Measurements from ENCODE around the gene CCDC14. TPM values are rescaled to one million over a fixed set of nuclear protein-coding genes. Genes with fewer than 3 reads are reported as not detected.

Gene CCDC14
- total and polyA plus RNA-seq, 9 of the 15 experiments (the other 6 are each of a cell fraction or from before 2014, with no cell fraction given), result 18.6 to 107 (median 57.3) TPM

DNA sequence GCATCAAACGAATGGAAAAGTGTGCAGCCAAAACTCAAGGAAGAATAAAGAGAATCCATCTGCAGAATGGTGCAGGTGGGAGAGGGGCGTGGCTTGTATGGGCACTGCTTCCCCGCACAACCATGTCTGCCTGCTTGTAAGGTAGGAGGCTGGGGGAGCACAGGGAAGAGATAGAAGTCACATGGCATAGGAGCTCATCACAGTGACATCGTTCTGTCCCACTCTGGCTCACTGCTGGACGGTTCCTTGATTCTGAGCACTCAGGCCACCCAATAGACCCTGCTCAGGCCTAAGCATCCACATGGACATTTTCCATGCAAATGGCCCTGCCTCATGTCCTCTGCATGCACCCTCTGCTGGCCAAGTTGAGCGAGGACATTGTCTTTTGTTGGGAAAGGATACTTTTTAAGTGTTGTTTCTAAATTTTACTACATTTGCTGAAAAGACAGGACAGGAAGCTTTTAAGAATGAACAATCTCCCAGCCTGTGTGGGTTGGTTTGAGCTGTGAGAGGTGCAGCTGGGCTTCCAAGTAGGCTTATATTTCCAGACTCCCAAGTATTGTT lies 79.9 kb downstream of the CCDC14 start:
- ChIA-PET POLR2A (no interaction called here), CTCF (ENCODE audit: low intra/inter-chr PET ratio) (no interaction called here)
- peaks cover 0 to 11% of the 10 kb centered on the region in 2 experiments; a peak in 2 of 5 replicates for H3K4me1 ChIP-seq (replicated peaks in 1 of 2; ENCODE audit: control insufficient read depth in 2 of 2, insufficient read depth in 2 of 2, low read length in 2 of 2)
- H3K4me3 ChIP-seq, result no peak overlapping the region
- intact Hi-C loops (cut with micrococcal nuclease), result no loop called here
- TF ChIP-seq CTCF (IDR thresholded peaks at IDR 0.05 in 2 of 3, conservative IDR thresholded peaks at IDR 0.05 in 1 of 3; ENCODE audit: insufficient read depth in 2 of 3, low read depth in 1 of 3, low read length in 3 of 3) (peak; percentile 25 to 52 (median 52); a peak in 4 of 6 replicates), HDAC2 (IDR thresholded peaks at IDR 0.05) (no peak), RAD21 (CRISPR knock-in tag; conservative IDR thresholded peaks at IDR 0.05 in 1 of 2, IDR thresholded peaks at IDR 0.05 in 1 of 2) (peak in 1 of 2 experiments; percentile 47; a peak in 2 of 4 replicates), NR2F6 (CRISPR knock-in tag; IDR thresholded peaks at IDR 0.05) (no peak)
- H3K9me3 ChIP-seq (replicated peaks; ENCODE audit: control insufficient read depth, insufficient read depth, low read depth, low read length), result no peaks in the 10 kb centered on the region
- no peak overlapping the region for H3K27ac ChIP-seq (ENCODE audit: extremely low read depth, low read depth, low read length)
- WGBS (ENCODE audit: insufficient coverage, low coverage, missing lambda C conversion rate), result 2% methylated on average over 6 of the region's 6 CpGs
- DNase-seq (ENCODE audit: extremely low read depth in 1 of 4, low spot score in 3 of 4), result peak in 1 of 4 experiments; percentile 17
- ATAC-seq, result peak; percentile 34; the same call in 1 of the 3 replicates
- H2AFZ ChIP-seq (ENCODE audit: low read depth, low read length), result no peak overlapping the region
- no peak overlapping the region for H3K9ac ChIP-seq (ENCODE audit: insufficient read depth in 1 of 2, low read depth in 2 of 2, low read length in 2 of 2)
- BruUV-seq (replicated peaks), result no TSS peak
- H3K9me1 ChIP-seq (ENCODE audit: control insufficient read depth, insufficient read depth, low read length), result no peaks in the 10 kb centered on the region
- H3K27me3 ChIP-seq (ENCODE audit: control insufficient read depth in 2 of 2, insufficient read depth in 2 of 2, low read length in 2 of 2), result no peaks in the 10 kb centered on the region; a peak in 1 of 5 replicates
- H4K20me1 ChIP-seq (replicated peaks; ENCODE audit: control insufficient read depth, insufficient read depth, low read length), result no peaks in the 10 kb centered on the region
- no peaks in the 10 kb centered on the region for H3K79me2 ChIP-seq (ENCODE audit: control insufficient read depth, insufficient read depth, low read length)
- in situ Hi-C loops (cut with MboI), result no loop called here
- H3K4me2 ChIP-seq (ENCODE audit: insufficient read depth, low read length), result no peak overlapping the region
- peak; percentile 29 for FAIRE-seq
- H3K36me3 ChIP-seq (ENCODE audit: control insufficient read depth, insufficient read depth, low read length), result no peaks in the 10 kb centered on the region
